ENCODE data around the gene JAGN1.
"Not testable (repeated sequence)": the region's sequence is repeated elsewhere in the genome, so short reads cannot be mapped to it uniquely, and the experiment has no call there.

JAGN1 gene

DNA sequence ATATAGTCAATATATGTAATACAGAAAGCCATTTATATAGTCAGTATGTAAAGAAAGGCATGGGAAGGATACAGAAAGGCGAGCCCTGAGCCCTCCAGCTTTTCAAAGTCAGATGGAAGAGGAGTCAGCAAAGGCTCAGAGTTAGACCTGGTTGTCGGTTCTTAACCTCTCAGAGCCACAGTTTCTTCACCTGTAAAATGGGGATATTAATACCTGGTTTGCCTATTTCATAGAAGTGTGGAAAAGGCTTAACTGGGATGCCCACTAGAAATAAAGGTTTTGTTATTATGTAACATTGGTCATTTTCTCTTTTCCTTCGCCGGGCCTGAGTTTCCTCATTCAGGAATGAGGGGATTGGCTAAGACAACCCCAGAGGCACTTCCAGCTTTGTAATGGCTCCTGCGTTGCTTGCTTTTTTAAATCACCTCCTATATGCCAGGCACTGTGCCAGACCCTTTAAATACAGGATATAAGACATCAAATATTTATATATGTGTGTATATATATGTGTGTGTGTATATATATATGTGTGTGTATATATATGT lies 45.6 kb downstream of the JAGN1 start:
- ChIA-PET POLR2A (interaction anchor here (1.0 kb wide), 1 partner anchor 92 kb away, joined by 4 read pairs; the partner anchor contains the start of gene RPUSD3), CTCF (no interaction called here)
- TF ChIP-seq CTBP1 (IDR thresholded peaks at IDR 0.05; ENCODE audit: borderline replicate concordance) (no peak), TARDBP (IDR thresholded peaks at IDR 0.05) (no peak), SUZ12 (IDR thresholded peaks at IDR 0.05) (no peak), NFRKB (IDR thresholded peaks at IDR 0.05) (no peak), HDGF (IDR thresholded peaks at IDR 0.05; ENCODE audit: borderline replicate concordance) (no peak), SP1 (IDR thresholded peaks at IDR 0.05) (no peak)

DNA sequence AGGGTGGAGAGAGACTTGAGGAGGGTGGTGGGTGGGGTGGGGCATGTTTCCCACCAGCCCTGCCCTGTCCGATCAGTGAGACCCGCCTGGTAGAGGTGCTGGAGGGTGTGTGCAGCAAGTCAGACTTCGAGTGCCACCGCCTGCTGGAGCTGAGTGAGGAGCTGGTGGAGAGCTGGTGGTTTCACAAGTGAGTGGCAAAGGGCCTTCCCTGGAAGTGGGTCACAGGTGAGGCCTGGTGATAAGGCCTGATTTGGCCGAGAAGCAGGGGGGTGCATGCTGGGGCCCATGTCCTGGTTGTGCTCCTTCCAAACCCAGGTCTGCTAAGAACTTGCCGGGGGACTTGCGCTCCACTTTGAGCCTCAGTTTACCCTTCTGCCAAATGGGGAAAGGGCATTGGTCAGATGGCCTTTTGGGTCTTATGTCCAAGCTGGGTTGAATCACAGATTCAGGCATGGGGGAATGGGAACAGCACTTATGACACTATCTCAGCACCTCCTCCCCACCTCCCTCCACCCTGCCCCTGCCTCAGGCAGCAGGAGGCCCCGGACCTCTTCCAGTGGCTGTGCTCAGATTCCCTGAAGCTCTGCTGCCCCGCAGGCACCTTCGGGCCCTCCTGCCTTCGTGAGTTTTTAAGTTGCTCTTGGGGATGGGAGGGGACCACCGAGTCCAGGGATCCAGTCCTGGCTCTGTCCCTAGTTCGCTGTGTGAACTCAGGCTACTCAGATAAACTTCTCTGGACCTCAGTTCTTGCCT lies 47.3 kb downstream of the JAGN1 start:
- POLR2A ChIA-PET = interaction anchor here (1.3 kb wide), 1 partner anchor 9 kb away, joined by 4 read pairs; no protein-coding TSS in a partner anchor
- CTCF ChIA-PET = interaction anchor here (0.8 kb wide), 1 partner anchor 9 kb away, joined by 3 read pairs; no protein-coding TSS in a partner anchor

More for the DNA sequence above, 45.6 kb downstream of the JAGN1 start:
- no peak for DNase-seq (ENCODE audit: extremely low spot score)

DNA sequence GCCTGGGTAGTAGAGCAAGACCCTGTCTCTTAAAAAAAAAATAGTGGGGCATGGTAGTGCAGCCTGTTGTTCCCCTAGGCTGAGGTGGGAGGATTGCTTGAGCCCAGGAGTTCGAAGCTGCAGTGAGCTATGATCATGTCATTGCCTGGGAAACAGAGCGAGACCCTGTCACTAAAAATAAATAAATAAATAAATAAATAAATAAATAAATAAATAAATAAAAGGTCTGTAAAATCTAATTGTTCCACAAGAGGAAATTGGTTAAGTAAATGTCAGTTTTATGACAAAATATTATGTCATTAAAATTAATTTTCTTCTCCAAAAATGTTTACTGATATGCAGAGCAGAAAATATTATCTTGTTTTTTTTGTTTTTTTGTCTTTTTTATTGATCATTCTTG lies 48.6 kb downstream of the JAGN1 start:
- CTCF ChIA-PET = no interaction called here
- TF ChIP-seq CTBP1 (IDR thresholded peaks at IDR 0.05; ENCODE audit: borderline replicate concordance) = no peak
- no peak for TF ChIP-seq NFRKB (IDR thresholded peaks at IDR 0.05)
- DNase-seq (ENCODE audit: extremely low spot score) = no peak
- POLR2A ChIA-PET = no interaction called here

More for the DNA sequence above, 47.3 kb downstream of the JAGN1 start:
- no peak for DNase-seq (ENCODE audit: extremely low spot score)
- TF ChIP-seq SUZ12 (IDR thresholded peaks at IDR 0.05) (no peak), TARDBP (IDR thresholded peaks at IDR 0.05) (no peak), NFRKB (IDR thresholded peaks at IDR 0.05) (no peak), ELF4 (IDR thresholded peaks at IDR 0.05) (no peak), ARNT (IDR thresholded peaks at IDR 0.05) (no peak), HDGF (IDR thresholded peaks at IDR 0.05; ENCODE audit: borderline replicate concordance) (no peak), SP1 (IDR thresholded peaks at IDR 0.05) (no peak), ZNF384 (IDR thresholded peaks at IDR 0.05) (no peak), L3MBTL2 (conservative IDR thresholded peaks at IDR 0.05) (no peak), BHLHE40 (IDR thresholded peaks at IDR 0.05; ENCODE audit: borderline replicate concordance) (no peak), FOXM1 (IDR thresholded peaks at IDR 0.05; ENCODE audit: borderline replicate concordance) (no peak), CTBP1 (IDR thresholded peaks at IDR 0.05; ENCODE audit: borderline replicate concordance) (no peak), FOXK2 (IDR thresholded peaks at IDR 0.05) (no peak), FOXA1 (IDR thresholded peaks at IDR 0.05) (no peak), LEF1 (IDR thresholded peaks at IDR 0.05; ENCODE audit: borderline replicate concordance) (no peak)
- TF ChIP-seq, protein P1, sequence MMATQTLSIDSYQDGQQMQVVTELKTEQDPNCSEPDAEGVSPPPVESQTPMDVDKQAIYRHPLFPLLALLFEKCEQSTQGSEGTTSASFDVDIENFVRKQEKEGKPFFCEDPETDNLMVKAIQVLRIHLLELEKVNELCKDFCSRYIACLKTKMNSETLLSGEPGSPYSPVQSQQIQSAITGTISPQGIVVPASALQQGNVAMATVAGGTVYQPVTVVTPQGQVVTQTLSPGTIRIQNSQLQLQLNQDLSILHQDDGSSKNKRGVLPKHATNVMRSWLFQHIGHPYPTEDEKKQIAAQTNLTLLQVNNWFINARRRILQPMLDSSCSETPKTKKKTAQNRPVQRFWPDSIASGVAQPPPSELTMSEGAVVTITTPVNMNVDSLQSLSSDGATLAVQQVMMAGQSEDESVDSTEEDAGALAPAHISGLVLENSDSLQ (IDR thresholded peaks at IDR 0.05) = no peak

DNA sequence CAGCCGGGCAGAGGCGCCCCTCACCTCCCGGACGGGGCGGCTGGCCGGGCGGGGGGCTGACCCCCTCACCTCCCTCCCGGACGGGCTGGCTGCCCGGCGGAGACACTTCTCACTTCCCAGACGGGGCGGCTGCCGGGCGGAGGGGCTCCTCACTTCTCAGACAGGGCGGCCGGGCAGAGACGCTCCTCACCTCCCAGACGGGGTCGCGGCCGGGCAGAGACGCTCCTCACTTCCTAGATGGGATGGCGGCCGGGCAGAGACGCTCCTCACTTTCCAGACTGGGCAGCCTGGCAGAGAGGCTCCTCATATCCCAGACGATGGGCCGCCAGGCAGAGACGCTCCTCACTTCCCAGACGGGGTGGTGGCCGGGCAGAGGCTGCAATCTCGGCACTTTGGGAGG lies 49.5 kb downstream of the JAGN1 start:
- CTCF ChIA-PET; POLR2A ChIA-PET; DNase-seq (ENCODE audit: extremely low spot score): not testable (repeated sequence)

DNA sequence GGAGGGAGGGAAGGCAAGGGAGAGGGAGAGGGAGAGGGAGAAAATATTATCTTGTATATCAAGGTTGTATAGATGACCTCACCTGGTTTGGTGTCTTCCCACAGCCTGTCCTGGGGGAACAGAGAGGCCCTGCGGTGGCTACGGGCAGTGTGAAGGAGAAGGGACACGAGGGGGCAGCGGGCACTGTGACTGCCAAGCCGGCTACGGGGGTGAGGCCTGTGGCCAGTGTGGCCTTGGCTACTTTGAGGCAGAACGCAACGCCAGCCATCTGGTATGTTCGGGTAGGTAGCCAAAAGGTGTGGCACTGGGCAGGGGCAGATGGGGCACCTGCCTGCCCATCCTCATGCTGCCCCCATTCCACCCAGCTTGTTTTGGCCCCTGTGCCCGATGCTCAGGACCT lies 50.3 kb downstream of the JAGN1 start:
- CTCF ChIA-PET = interaction anchor here (1.9 kb wide), 1 partner anchor 9 kb away, joined by 7 read pairs; no protein-coding TSS in a partner anchor
- POLR2A ChIA-PET = no interaction called here
- TF ChIP-seq SP1 (IDR thresholded peaks at IDR 0.05) (no peak), ZNF384 (IDR thresholded peaks at IDR 0.05) (no peak), L3MBTL2 (conservative IDR thresholded peaks at IDR 0.05) (no peak), FOXK2 (IDR thresholded peaks at IDR 0.05) (no peak), BHLHE40 (IDR thresholded peaks at IDR 0.05; ENCODE audit: borderline replicate concordance) (no peak), CTBP1 (IDR thresholded peaks at IDR 0.05; ENCODE audit: borderline replicate concordance) (no peak), LEF1 (IDR thresholded peaks at IDR 0.05; ENCODE audit: borderline replicate concordance) (no peak), ELF4 (IDR thresholded peaks at IDR 0.05) (no peak), TARDBP (IDR thresholded peaks at IDR 0.05) (no peak), SUZ12 (IDR thresholded peaks at IDR 0.05) (no peak), ARNT (IDR thresholded peaks at IDR 0.05) (no peak), HDGF (IDR thresholded peaks at IDR 0.05; ENCODE audit: borderline replicate concordance) (no peak), FOXA1 (IDR thresholded peaks at IDR 0.05) (no peak), NFRKB (IDR thresholded peaks at IDR 0.05) (no peak), FOXM1 (IDR thresholded peaks at IDR 0.05; ENCODE audit: borderline replicate concordance) (no peak)
- TF ChIP-seq, protein P1 (IDR thresholded peaks at IDR 0.05) = no peak
- DNase-seq (ENCODE audit: extremely low spot score) = no peak

DNA sequence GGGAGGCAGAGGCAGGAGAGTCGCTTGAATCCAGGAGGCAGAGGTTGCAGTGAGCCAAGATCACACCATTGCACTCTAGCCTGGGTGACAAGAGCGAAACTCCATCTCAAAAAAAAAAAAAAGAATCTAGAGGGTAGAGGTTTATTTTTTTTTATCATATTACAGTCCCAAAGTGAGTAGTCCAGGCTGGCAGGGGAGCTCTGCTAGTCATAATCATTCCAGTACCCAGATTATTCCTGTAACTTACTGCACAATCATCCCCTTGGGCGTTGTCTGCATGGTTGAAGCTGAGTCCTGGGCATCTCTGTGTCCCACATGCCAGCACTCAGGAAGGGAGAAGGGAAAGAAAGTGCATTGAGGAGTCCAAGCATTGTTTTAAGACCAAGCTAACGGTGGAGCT lies 51.8 kb downstream of the JAGN1 start:
- ChIA-PET CTCF (interaction anchor here (0.6 to 1.9 kb wide), 3 partner anchors 10 to 1230 kb away, joined by 3 to 7 read pairs (median 3); no protein-coding TSS in a partner anchor), POLR2A (interaction anchor here (0.8 to 3.9 kb wide), 3 partner anchors 9 to 99 kb away, joined by 3 to 36 read pairs (median 6); partner anchors contain the start of genes CRELD1 and RPUSD3)
- DNase-seq (ENCODE audit: extremely low spot score) = no peak
- TF ChIP-seq NFRKB (IDR thresholded peaks at IDR 0.05) (no peak), SP1 (IDR thresholded peaks at IDR 0.05) (no peak), TARDBP (IDR thresholded peaks at IDR 0.05) (no peak)

Measured in HEK293T (cell line).